Measurements from ENCODE around the gene TLK1.

The TLK1 gene

DNA sequence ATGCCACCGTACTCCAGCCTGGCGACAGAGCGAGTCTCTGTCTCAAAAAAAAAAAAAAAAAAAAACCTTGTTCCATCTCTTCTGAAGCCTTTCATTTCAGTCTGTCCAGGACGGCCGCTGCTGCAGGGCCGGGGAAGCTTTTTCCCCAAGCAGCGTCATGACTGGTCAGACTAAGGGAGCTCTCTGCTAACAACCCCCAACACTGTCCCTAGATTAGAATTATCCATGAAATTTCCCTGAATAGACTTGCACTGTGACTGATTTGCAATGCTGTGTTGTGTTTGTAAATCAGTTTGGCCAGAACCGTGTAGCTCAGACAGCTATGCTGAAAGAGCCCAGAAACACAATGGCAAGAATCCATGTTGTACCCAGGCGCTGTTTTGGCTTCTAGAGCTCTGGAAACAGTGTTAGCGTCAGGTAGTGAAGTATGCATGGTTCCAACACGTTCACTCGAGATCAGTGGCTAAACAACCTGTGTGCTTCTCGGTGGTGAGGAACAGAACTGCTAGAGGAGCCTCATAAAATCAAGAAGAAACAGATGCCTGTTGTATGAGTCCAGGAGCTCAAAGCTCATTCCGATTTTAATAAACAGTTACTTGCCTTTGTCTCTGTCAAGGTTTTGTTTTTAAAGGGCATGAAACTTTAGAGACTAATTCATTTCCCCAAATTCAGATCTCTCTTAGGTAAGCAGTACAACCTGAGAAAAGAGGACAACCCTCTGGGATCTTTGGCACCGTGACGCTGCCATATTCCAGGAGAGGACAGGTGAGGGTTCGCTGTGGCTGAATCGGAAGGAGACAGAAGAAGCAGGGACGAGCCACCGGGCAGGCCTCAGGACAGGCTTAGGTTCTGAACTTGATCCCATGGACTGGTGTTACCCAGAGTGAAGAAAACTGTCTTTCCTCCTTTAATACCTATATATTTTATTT, 188.1 kb downstream of the TLK1 start:
- H3K4me3 ChIP-seq (ENCODE audit: low read length): peak overlapping the region; percentile 56; the same call in 1 of the 2 replicates
- 88% methylated on average over 20 of the region's 20 CpGs for WGBS
- H3K4me1 ChIP-seq (ENCODE audit: insufficient read depth, low read length): peaks cover 25% of the 10 kb centered on the region; the same call in 1 of the 2 replicates
- H3K9me3 ChIP-seq (ENCODE audit: insufficient read depth, low read depth, low read length): no peaks in the 10 kb centered on the region
- H3K27ac ChIP-seq (ENCODE audit: low read depth, low read length): no peak overlapping the region
- H3K9ac ChIP-seq (ENCODE audit: low read depth, low read length): peak overlapping the region; percentile 71
- peaks cover 14% of the 10 kb centered on the region for H3K36me3 ChIP-seq (ENCODE audit: insufficient read depth, low read length)
- H3K27me3 ChIP-seq (ENCODE audit: insufficient read depth, low read length): no peaks in the 10 kb centered on the region

- Histone ChIP-seq H3K9ac (ENCODE audit: low read depth, low read length) (no peak overlapping the region), H3K4me1 (ENCODE audit: insufficient read depth, low read length) (peaks cover 25% of the 10 kb centered on the region; the same call in 1 of the 2 replicates), H3K4me3 (ENCODE audit: low read length) (no peak overlapping the region), H3K36me3 (ENCODE audit: insufficient read depth, low read length) (peaks cover 29% of the 10 kb centered on the region), H3K9me3 (ENCODE audit: insufficient read depth, low read depth, low read length) (no peaks in the 10 kb centered on the region), H3K27ac (ENCODE audit: low read depth, low read length) (no peak overlapping the region), H3K27me3 (ENCODE audit: insufficient read depth, low read length) (no peaks in the 10 kb centered on the region)
- 92% methylated on average over 3 of the region's 3 CpGs for WGBS
These were observed 189.6 kb downstream of the TLK1 start for GRCh38 chr2:170971071-170971470.

DNA sequence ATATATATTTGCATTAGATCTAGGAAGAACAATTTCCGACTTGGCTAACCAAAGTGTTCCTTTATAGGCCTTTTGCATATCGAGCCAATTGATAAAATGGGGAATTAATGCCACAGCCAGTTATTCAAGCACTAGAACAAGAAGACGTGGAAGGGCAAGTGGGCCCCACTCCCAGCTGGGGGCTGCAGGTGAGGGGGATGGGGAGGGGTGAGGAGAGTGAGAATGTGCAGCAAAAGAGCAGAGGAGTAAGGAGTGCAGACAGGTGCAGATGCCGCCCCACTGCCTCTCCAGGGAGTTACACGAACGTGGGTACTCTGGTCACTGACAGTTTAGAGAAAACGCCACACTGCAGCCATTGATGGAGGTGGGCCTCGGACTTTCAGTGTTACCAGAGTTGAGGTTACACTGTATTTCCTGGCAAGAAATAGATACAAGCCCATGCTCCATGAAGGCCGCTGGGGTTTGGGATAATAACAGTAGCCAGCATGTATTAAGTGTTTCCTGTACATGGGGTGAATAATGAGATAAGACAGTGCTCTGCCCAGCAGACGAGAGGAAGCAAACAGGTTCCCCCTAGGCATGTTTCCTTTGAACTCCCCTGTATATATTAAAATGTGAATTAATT, 190.7 kb downstream of the TLK1 start:
- Histone ChIP-seq H3K27ac (ENCODE audit: low read depth, low read length) (no peak overlapping the region), H3K27me3 (ENCODE audit: insufficient read depth, low read length) (no peaks in the 10 kb centered on the region), H3K9ac (ENCODE audit: low read depth, low read length) (no peak overlapping the region), H3K4me1 (ENCODE audit: insufficient read depth, low read length) (peaks cover 24% of the 10 kb centered on the region; the same call in 1 of the 2 replicates), H3K36me3 (ENCODE audit: insufficient read depth, low read length) (peaks cover 40% of the 10 kb centered on the region), H3K4me3 (ENCODE audit: low read length) (no peak overlapping the region), H3K9me3 (ENCODE audit: insufficient read depth, low read depth, low read length) (no peaks in the 10 kb centered on the region)
- 90% methylated on average over 10 of the region's 10 CpGs for whole genome bisulfite sequencing

- no peak overlapping the region for H3K4me3 ChIP-seq (ENCODE audit: low read length)
- H3K9me3 ChIP-seq (ENCODE audit: insufficient read depth, low read depth, low read length): no peaks in the 10 kb centered on the region
- WGBS: 93% methylated on average over 2 of the region's 2 CpGs
- H3K4me1 ChIP-seq (ENCODE audit: insufficient read depth, low read length): peaks cover 15% of the 10 kb centered on the region; the same call in 1 of the 2 replicates
- no peak overlapping the region for H3K9ac ChIP-seq (ENCODE audit: low read depth, low read length)
- peaks cover 48% of the 10 kb centered on the region for H3K36me3 ChIP-seq (ENCODE audit: insufficient read depth, low read length)
- H3K27me3 ChIP-seq (ENCODE audit: insufficient read depth, low read length): no peaks in the 10 kb centered on the region
- no peak overlapping the region for H3K27ac ChIP-seq (ENCODE audit: low read depth, low read length)
These were observed 191.7 kb downstream of the TLK1 start for GRCh38 chr2:170969030-170969429.

- WGBS: 87% methylated on average over 12 of the region's 12 CpGs
- Histone ChIP-seq H3K9me3 (ENCODE audit: insufficient read depth, low read depth, low read length) (no peaks in the 10 kb centered on the region), H3K27me3 (ENCODE audit: insufficient read depth, low read length) (no peaks in the 10 kb centered on the region), H3K4me3 (ENCODE audit: low read length) (no peak overlapping the region), H3K9ac (ENCODE audit: low read depth, low read length) (no peak overlapping the region), H3K36me3 (ENCODE audit: insufficient read depth, low read length) (peaks cover 54% of the 10 kb centered on the region), H3K27ac (ENCODE audit: low read depth, low read length) (no peak overlapping the region), H3K4me1 (ENCODE audit: insufficient read depth, low read length) (peaks cover 15% of the 10 kb centered on the region; the same call in 1 of the 2 replicates)
These were observed 192.3 kb downstream of the TLK1 start for GRCh38 chr2:170968205-170969003.

GRCh38 chr2:170967553-170967952, 193.1 kb downstream of the TLK1 start:
- Histone ChIP-seq H3K27ac (ENCODE audit: low read depth, low read length) (no peak overlapping the region), H3K36me3 (ENCODE audit: insufficient read depth, low read length) (peaks cover 62% of the 10 kb centered on the region), H3K4me1 (ENCODE audit: insufficient read depth, low read length) (peaks cover 9% of the 10 kb centered on the region; the same call in 1 of the 2 replicates), H3K27me3 (ENCODE audit: insufficient read depth, low read length) (no peaks in the 10 kb centered on the region), H3K9me3 (ENCODE audit: insufficient read depth, low read depth, low read length) (no peaks in the 10 kb centered on the region), H3K9ac (ENCODE audit: low read depth, low read length) (no peak overlapping the region), H3K4me3 (ENCODE audit: low read length) (no peak overlapping the region)
- 96% methylated on average over 5 of the region's 5 CpGs for WGBS

DNA sequence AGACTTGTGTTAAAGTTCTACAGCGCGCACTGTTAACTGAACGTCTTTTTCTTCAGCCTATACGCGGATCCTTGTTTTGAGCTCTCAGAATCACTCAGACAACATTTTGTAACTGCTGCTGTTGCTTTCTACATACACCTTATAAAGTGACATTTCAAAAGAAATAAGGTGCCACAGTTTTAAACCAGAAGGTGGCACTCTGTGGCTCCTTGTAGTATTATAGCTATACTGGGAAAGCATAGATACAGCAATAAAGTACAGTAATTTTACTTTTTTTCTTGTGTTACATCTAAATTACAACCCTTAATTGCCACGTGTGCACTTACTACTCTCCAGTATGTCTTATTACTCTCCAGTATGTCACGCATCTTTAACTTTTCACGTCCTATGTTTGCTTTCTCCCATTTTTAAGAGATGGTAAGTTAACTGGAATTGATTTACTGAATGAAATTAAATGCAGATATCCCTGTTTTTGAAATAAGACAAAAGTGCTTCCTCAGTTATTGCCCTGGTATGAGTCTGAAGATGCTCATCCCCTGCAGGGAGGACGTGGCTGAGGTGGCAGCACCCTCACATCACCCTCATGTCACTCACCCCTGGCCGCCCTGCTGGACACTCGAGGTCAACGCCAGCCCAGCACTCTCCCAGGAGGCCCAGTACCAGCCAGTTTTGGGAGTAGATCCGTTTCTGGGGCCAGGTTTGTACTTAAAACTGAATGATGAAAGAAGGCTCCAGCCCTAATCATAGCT, 193.9 kb downstream of the TLK1 start:
- Histone ChIP-seq H3K27ac (ENCODE audit: low read depth, low read length) (no peak overlapping the region), H3K27me3 (ENCODE audit: insufficient read depth, low read length) (no peaks in the 10 kb centered on the region), H3K4me3 (ENCODE audit: low read length) (no peak overlapping the region), H3K4me1 (ENCODE audit: insufficient read depth, low read length) (peaks cover 7% of the 10 kb centered on the region; the same call in 1 of the 2 replicates), H3K9me3 (ENCODE audit: insufficient read depth, low read depth, low read length) (no peaks in the 10 kb centered on the region), H3K9ac (ENCODE audit: low read depth, low read length) (no peak overlapping the region), H3K36me3 (ENCODE audit: insufficient read depth, low read length) (peaks cover 69% of the 10 kb centered on the region)
- WGBS: 95% methylated on average over 13 of the region's 13 CpGs

DNA sequence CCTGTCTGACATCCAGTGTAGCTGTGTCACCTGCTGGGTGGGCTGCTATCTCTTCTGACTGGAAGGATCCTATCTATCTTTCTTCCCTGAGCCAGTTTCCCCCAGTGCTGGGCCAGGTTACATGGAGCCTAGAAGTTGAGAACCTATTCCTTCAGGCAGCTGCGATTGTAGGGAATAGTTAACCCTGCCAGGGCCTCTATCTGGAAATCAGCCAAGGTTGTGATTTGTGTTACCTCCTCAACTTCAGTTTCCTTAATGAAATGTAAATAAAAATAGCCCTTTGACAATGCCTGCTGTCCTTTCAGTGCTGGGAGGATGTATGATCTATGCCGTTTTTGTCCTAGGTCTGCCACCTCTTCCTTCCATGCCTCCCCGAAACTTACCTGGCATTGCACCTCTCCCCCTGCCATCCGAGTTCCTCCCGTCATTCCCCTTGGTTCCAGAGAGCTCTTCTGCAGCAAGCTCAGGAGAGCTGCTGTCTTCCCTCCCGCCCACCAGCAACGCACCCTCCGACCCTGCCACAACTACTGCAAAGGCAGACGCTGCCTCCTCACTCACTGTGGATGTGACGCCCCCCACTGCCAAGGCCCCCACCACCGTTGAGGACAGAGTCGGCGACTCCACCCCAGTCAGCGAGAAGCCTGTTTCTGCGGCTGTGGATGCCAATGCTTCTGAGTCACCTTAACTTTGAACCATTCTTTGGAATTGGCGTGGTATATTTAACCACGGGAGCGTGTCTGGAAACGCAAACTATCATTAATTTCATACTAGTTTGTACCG, 195.1 kb downstream of the TLK1 start:
- H3K9me3 ChIP-seq (ENCODE audit: insufficient read depth, low read depth, low read length): no peaks in the 10 kb centered on the region
- 89% methylated on average over 20 of the region's 20 CpGs for WGBS
- no peaks in the 10 kb centered on the region for H3K27me3 ChIP-seq (ENCODE audit: insufficient read depth, low read length)
- peaks cover 7% of the 10 kb centered on the region; the same call in 1 of the 2 replicates for H3K4me1 ChIP-seq (ENCODE audit: insufficient read depth, low read length)
- H3K4me3 ChIP-seq (ENCODE audit: low read length): no peak overlapping the region
- H3K9ac ChIP-seq (ENCODE audit: low read depth, low read length): no peak overlapping the region
- H3K36me3 ChIP-seq (ENCODE audit: insufficient read depth, low read length): peaks cover 81% of the 10 kb centered on the region
- no peak overlapping the region for H3K27ac ChIP-seq (ENCODE audit: low read depth, low read length)

- Histone ChIP-seq H3K4me3 (ENCODE audit: low read length) (no peak overlapping the region), H3K27ac (ENCODE audit: low read depth, low read length) (no peak overlapping the region), H3K9ac (ENCODE audit: low read depth, low read length) (no peak overlapping the region), H3K36me3 (ENCODE audit: insufficient read depth, low read length) (peaks cover 95% of the 10 kb centered on the region), H3K27me3 (ENCODE audit: insufficient read depth, low read length) (no peaks in the 10 kb centered on the region), H3K9me3 (ENCODE audit: insufficient read depth, low read depth, low read length) (no peaks in the 10 kb centered on the region), H3K4me1 (ENCODE audit: insufficient read depth, low read length) (no peaks in the 10 kb centered on the region)
- WGBS: 95% methylated on average over 1 of the region's 5 CpGs
These were observed 197.3 kb downstream of the TLK1 start for GRCh38 chr2:170963386-170963785.

DNA sequence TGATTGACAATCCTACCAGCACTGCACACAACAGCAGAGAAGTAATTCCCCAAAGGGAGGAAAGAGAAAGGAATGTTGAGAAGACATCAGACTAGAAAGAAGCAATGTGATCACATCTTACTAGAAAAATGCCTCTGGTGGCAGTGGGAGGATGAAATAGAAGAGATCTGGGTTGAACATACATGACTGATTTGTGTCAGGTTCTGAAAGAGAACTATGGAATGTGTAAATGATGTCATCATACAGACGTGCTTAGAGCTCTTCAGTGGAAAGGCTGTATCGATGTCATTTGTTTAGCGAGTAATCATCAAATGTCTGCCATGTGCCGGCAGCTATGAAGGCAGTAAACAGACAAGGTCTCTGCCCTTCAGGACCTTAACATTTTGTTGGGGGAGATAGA, 206.8 kb downstream of the TLK1 start:
- H3K27me3 ChIP-seq (ENCODE audit: insufficient read depth, low read length): no peaks in the 10 kb centered on the region
- H3K9me3 ChIP-seq (ENCODE audit: insufficient read depth, low read depth, low read length): no peaks in the 10 kb centered on the region
- H3K27ac ChIP-seq (ENCODE audit: low read depth, low read length): no peak overlapping the region
- H3K4me3 ChIP-seq (ENCODE audit: low read length): no peak overlapping the region
- 85% methylated on average over 4 of the region's 4 CpGs for WGBS
- H3K9ac ChIP-seq (ENCODE audit: low read depth, low read length): no peak overlapping the region
- no peaks in the 10 kb centered on the region for H3K4me1 ChIP-seq (ENCODE audit: insufficient read depth, low read length)
- H3K36me3 ChIP-seq (ENCODE audit: insufficient read depth, low read length): peaks cover 97% of the 10 kb centered on the region

Measured in HUES64 (cell line).